Heart left ventricle (tissue), 13 donors: Measurements from ENCODE around the gene APC2.

Source experiments
- POLR2A ChIP-seq, 2 donors: fragments of 450-650 bp; IDR thresholded peaks; one replicate each; pipeline ENCODE4 v1.6.1; 2017; ENCODE audit warnings: antibody characterized with exemption in 2 of 2, mild to moderate bottlenecking in 2 of 2, moderate library complexity in 2 of 2
- TF ChIP-seq, protein P1 (sequence below), 12 donors: fragments of 200-600 bp; sonication (generic) in 4 of 12; IDR thresholded peaks; one replicate each; pipeline versions ENCODE4 v1.5.0 to v1.8.0; 2018 to 2022; ENCODE audit warnings: antibody characterized with exemption in 12 of 12, mild to moderate bottlenecking in 5 of 12
- donor health status: ischemic (EF 13 %, LVEDD 7.1; RV severe dilation, severe dysfunction).
- donor health status: DM: no; HTN: yes; CAD: no.
- donor health status: DM: no; HTN: no; CAD: no.
- donor health status: ischemic (EF 25% LVEDD 6.9; RV normal size, moderate dysfunction).
- donor health status: ischemic (EF 25% LVEDD 5.7; RV mildly dilated, moderate dysfunction).
- donor health status: ischemic (EF 35%, LVEDD 5.7; RV mildly dilated, moderate dysfunction).
- donor health status: nonischemic (EF 11% LVEDD 7.7; RV severe dilation, severe dysfunction).
- donor health status: DM: yes; HTN: yes; CAD: no.
- donor health status: PGD.
- donor health status: ischemic (EF 29% LVEDD 5.4; RV normal size, mild dysfunction).
- donor health status: nonischemic (EF 23%, LVEDD 6.1; RV moderate dilation, normal function).

GRCh38 chr19:1452802-1453524 is 3.0 kb downstream of the APC2 start:
- TF ChIP-seq, protein P1, sequence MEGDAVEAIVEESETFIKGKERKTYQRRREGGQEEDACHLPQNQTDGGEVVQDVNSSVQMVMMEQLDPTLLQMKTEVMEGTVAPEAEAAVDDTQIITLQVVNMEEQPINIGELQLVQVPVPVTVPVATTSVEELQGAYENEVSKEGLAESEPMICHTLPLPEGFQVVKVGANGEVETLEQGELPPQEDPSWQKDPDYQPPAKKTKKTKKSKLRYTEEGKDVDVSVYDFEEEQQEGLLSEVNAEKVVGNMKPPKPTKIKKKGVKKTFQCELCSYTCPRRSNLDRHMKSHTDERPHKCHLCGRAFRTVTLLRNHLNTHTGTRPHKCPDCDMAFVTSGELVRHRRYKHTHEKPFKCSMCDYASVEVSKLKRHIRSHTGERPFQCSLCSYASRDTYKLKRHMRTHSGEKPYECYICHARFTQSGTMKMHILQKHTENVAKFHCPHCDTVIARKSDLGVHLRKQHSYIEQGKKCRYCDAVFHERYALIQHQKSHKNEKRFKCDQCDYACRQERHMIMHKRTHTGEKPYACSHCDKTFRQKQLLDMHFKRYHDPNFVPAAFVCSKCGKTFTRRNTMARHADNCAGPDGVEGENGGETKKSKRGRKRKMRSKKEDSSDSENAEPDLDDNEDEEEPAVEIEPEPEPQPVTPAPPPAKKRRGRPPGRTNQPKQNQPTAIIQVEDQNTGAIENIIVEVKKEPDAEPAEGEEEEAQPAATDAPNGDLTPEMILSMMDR (IDR thresholded peaks at IDR 0.05): no peak
- no peak for TF ChIP-seq POLR2A (IDR thresholded peaks at IDR 0.05)
